OCI-LY7 (cell line): ENCODE measurements around the gene FLACC1. TPM values are rescaled to one million over a fixed set of nuclear protein-coding genes. Genes with fewer than 3 reads are reported as not detected.

Experiments
- BruUV-seq: library from RNA; stranded (reverse); fragments of 400-500 nt; replicated peaks from 2 replicates; lab custom pipeline; 2021; lab: Mats Ljungman, UMichigan
- CTCF ChIA-PET: fragments of 300-600 bp; sonication (Branson Sonifier 250); formaldehyde crosslinking; loops from one replicate; lab custom pipeline; 2022; ENCODE audit warnings: antibody characterized with exemption; ENCODE audit not compliant: unreplicated experiment; lab: Charles Lee
- POLR2A ChIA-PET: fragments of 300-600 bp; sonication (Branson Sonifier 250); formaldehyde crosslinking; loops from one replicate; lab custom pipeline; 2022; ENCODE audit warnings: antibody characterized with exemption; lab: Charles Lee
- DNase-seq: peaks from one replicate; pipeline ENCODE4 v3.0.0-alpha.2; 2015; ENCODE audit warnings: low spot score
- H2AFZ ChIP-seq: fragments of 200-600 bp; sonication (generic), shearing (Covaris generic); 2 replicates; pipeline ENCODE4 v1.6.1; 2014; ENCODE audit warnings: mild to moderate bottlenecking, antibody characterized with exemption, low read length, moderate library complexity
- H3K27ac ChIP-seq: fragments of 200-600 bp; sonication (generic); 2 replicates; pipeline ENCODE4 v1.5.1; 2014; ENCODE audit warnings: mixed run types, low read depth, mild to moderate bottlenecking, moderate library complexity, low read length, inconsistent platforms; ENCODE audit not compliant: poor library complexity, severe bottlenecking
- H3K36me3 ChIP-seq: fragments of 200-600 bp; sonication (generic); 2 replicates; pipeline ENCODE4 v1.6.1; 2014; ENCODE audit warnings: mild to moderate bottlenecking, antibody characterized with exemption, low read length, moderate library complexity, mixed read lengths; ENCODE audit not compliant: insufficient read depth
- H3K4me1 ChIP-seq: fragments of 200-600 bp; sonication (generic); 2 replicates; pipeline ENCODE4 v1.5.1; 2014; ENCODE audit warnings: mild to moderate bottlenecking, low read length; ENCODE audit not compliant: insufficient read depth, poor library complexity, severe bottlenecking
- H3K4me2 ChIP-seq: fragments of 200-600 bp; sonication (generic); 2 replicates; pipeline ENCODE4 v1.6.1; 2014; ENCODE audit warnings: mild to moderate bottlenecking, low read length
- H3K4me3 ChIP-seq: fragments of 200-600 bp; sonication (generic); 2 replicates; pipeline ENCODE4 v1.5.1; 2014; ENCODE audit warnings: mild to moderate bottlenecking, low read depth, low read length; ENCODE audit not compliant: poor library complexity, severe bottlenecking
- H3K79me2 ChIP-seq: fragments of 200-600 bp; sonication (generic); 2 replicates; pipeline ENCODE4 v1.6.1; 2016; ENCODE audit warnings: low read depth, mild to moderate bottlenecking, low read length, moderate library complexity, mixed read lengths; ENCODE audit not compliant: insufficient read depth
- H3K9me2 ChIP-seq: fragments of 200-600 bp; sonication (generic); 2 replicates; pipeline ENCODE4 v1.6.1; 2016; ENCODE audit warnings: mild to moderate bottlenecking, low read length, mixed read lengths; ENCODE audit not compliant: insufficient read depth
- H3K9me3 ChIP-seq: fragments of 200-600 bp; sonication (generic); 2 replicates; pipeline ENCODE4 v1.6.1; 2014; ENCODE audit warnings: mild to moderate bottlenecking, mixed run types, low read length, mixed read lengths
- H4K20me1 ChIP-seq: fragments of 200-600 bp; sonication (generic); 2 replicates; pipeline ENCODE4 v1.6.1; 2014; ENCODE audit warnings: mild to moderate bottlenecking, antibody characterized with exemption, low read length, moderate library complexity, mixed read lengths; ENCODE audit not compliant: insufficient read depth
- CTCF ChIP-seq: fragments of 200-600 bp; sonication (generic); conservative IDR thresholded peaks from 2 replicates; pipeline ENCODE4 v1.5.1; 2014; ENCODE audit warnings: mild to moderate bottlenecking, antibody characterized with exemption, low read length, moderate library complexity, mixed read lengths
- EZH2phosphoT487 ChIP-seq: fragments of 200-600 bp; sonication (generic); IDR thresholded peaks from 2 replicates; pipeline ENCODE4 v1.6.1; 2018; ENCODE audit warnings: low read depth, borderline replicate concordance, mild to moderate bottlenecking, mixed run types, antibody characterized with exemption, low read length, moderate library complexity, mixed read lengths
- intact Hi-C: fragments of 100-400 bp; cut with micrococcal nuclease; formaldehyde crosslinking; loops from one replicate; pipeline ENCODE4 v1.10.0; 2022; ENCODE audit not compliant: unreplicated experiment
- total RNA-seq, 2 experiments: library from RNA; depleted of rRNA in 1 of 2; stranded (reverse); fragments of >200 nt in 1 of 2; shearing (Covaris generic) in 1 of 2; gene quantifications; 2 replicates each; pipeline ENCODE4 v1.2.3, GENCODE V29; 2014 to 2022

Gene FLACC1
- total RNA-seq, 2 experiments from 2014 or later = 1.2 TPM; not detected in 1

GRCh38 chr2:201248288-201248844, 108.8 kb downstream of the FLACC1 start:
- no peaks in the 10 kb centered on the region for H3K9me2 ChIP-seq
- DNase-seq = no peak
- no peak overlapping the region for H3K27ac ChIP-seq
- ChIA-PET CTCF (no interaction called here), POLR2A (interaction anchor here (0.8 to 0.9 kb wide), 2 partner anchors 11 to 13 kb away, joined by 3 read pairs; no protein-coding TSS in a partner anchor)
- no peaks in the 10 kb centered on the region for H3K4me1 ChIP-seq
- H3K4me3 ChIP-seq = no peak overlapping the region
- H3K36me3 ChIP-seq = peaks cover 20% of the 10 kb centered on the region
- no peak overlapping the region for H3K4me2 ChIP-seq
- intact Hi-C loops = no loop called here
- no peaks in the 10 kb centered on the region for H3K79me2 ChIP-seq
- TF ChIP-seq EZH2phosphoT487 = no peak
- TF ChIP-seq CTCF = no peak
- H3K9me3 ChIP-seq = no peaks in the 10 kb centered on the region
- BruUV-seq = no TSS peak
- H4K20me1 ChIP-seq = no peaks in the 10 kb centered on the region
- no peak overlapping the region for H2AFZ ChIP-seq

- Histone ChIP-seq H3K36me3 (peaks cover 31% of the 10 kb centered on the region), H3K79me2 (no peaks in the 10 kb centered on the region), H3K9me2 (no peaks in the 10 kb centered on the region), H3K4me3 (no peak overlapping the region), H2AFZ (no peak overlapping the region), H3K27ac (no peak overlapping the region), H3K4me2 (no peak overlapping the region), H3K4me1 (no peaks in the 10 kb centered on the region), H4K20me1 (no peaks in the 10 kb centered on the region), H3K9me3 (peaks cover 10% of the 10 kb centered on the region)
- TF ChIP-seq CTCF = no peak
- no peak for TF ChIP-seq EZH2phosphoT487
- BruUV-seq = no TSS peak
- CTCF ChIA-PET = no interaction called here
- intact Hi-C loops = no loop called here
- POLR2A ChIA-PET = no interaction called here
- DNase-seq = no peak
Measured at GRCh38 chr2:201246280-201246679, 110.9 kb downstream of the FLACC1 start.

- Histone ChIP-seq H3K9me2 (no peaks in the 10 kb centered on the region), H3K27ac (no peak overlapping the region), H3K4me3 (no peak overlapping the region), H4K20me1 (no peaks in the 10 kb centered on the region), H3K9me3 (peaks cover 17% of the 10 kb centered on the region), H3K36me3 (peaks cover 35% of the 10 kb centered on the region), H3K79me2 (no peaks in the 10 kb centered on the region), H2AFZ (no peak overlapping the region), H3K4me2 (no peak overlapping the region), H3K4me1 (no peaks in the 10 kb centered on the region)
- DNase-seq = no peak
- TF ChIP-seq CTCF (0 out of 2 replicates have a peak, but pooled peaks have one; percentile 20), EZH2phosphoT487 (no peak)
- ChIA-PET POLR2A (no interaction called here), CTCF (no interaction called here)
- intact Hi-C loops = no loop called here
- BruUV-seq = no TSS peak
Measured at GRCh38 chr2:201244829-201245228, 112.3 kb downstream of the FLACC1 start.
